GM12891 (cell line): Measurements from ENCODE around the gene TEDC2.

Experiments used
- POLR2A ChIP-seq: IDR thresholded peaks from 2 replicates; pipeline ENCODE4 v1.6.1; 2011; ENCODE audit warnings: low read depth, low read length, control low read depth
- POLR2AphosphoS5 ChIP-seq: IDR thresholded peaks from 2 replicates; pipeline ENCODE4 v1.6.1; 2011; ENCODE audit warnings: low read depth, low read length, control low read depth
- TAF1 ChIP-seq: IDR thresholded peaks from 2 replicates; pipeline ENCODE4 v1.6.1; 2011; ENCODE audit warnings: low read depth, low read length, control low read depth

DNA sequence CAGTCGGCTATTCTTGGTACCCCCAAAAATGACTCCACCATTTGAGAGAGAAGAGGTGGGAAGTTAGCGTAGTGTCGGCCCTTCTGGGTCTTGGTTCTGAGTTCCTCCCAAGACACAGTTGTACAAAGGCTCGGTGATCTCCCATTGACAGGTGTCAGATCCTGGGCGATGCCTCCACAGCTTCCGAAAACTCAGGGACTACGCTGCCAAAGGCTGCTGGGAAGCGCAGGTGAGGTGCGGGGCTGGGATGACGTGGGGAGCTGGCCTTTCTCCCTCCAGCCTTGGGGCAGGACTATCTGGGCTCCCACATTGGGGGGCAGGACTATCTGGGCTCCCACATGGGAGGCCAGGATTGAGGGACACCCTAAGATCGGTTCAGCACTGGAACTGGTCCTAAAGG lies 20.3 kb upstream of the TEDC2 start:
- TF ChIP-seq TAF1 (no peak), POLR2AphosphoS5 (no peak), POLR2A (no peak)
